K562 (cell line): Measurements from ENCODE around the gene UBE2E3. TPM values are rescaled to one million over a fixed set of nuclear protein-coding genes. Genes with fewer than 3 reads are reported as not detected.

Source experiments
- ATAC-seq: fragments of 200-7000 bp; cut with Tn5 transposase; 3 replicates; pipeline ENCODE4 v1.9.1; 2020; ENCODE audit warnings: moderate library complexity
- BruUV-seq: library from RNA; stranded (reverse); fragments of 400-500 nt; replicated peaks from 2 replicates; lab custom pipeline; 2021; lab: Mats Ljungman, UMichigan
- CTCF ChIA-PET: fragments of 300-600 bp; formaldehyde crosslinking; extraction: SDS; loops from one replicate; lab custom pipeline; 2021; ENCODE audit warnings: low intra/inter-chr PET ratio; lab: Yijun Ruan, JAX
- POLR2A ChIA-PET: fragments of 300-600, 350-650 bp; sonication (Branson Sonifier 250); formaldehyde crosslinking; extraction: SDS; loops from one replicate; lab custom pipeline; 2021; ENCODE audit warnings: antibody characterized with exemption, inconsistent platforms; lab: Yijun Ruan, JAX
- DNase-seq, 4 experiments: peaks; one replicate each; pipeline versions ENCODE4 v3.0.0 to v3.0.0-alpha.2; 2011 to 2018; ENCODE audit warnings: low spot score in 3 of 4, mixed read lengths in 3 of 4; ENCODE audit errors: extremely low read depth in 1 of 4
- FAIRE-seq: peaks from 2 replicates; lab custom pipeline; 2011; peaks lifted over from hg19 to GRCh38; lab: Jason Lieb, UNC
- H2AFZ ChIP-seq: 2 replicates; pipeline ENCODE4 v1.6.0; 2011; ENCODE audit warnings: low read depth, low read length, control low read depth, inconsistent platforms
- H3K27ac ChIP-seq: fragments of 200-600 bp; 3 replicates; pipeline ENCODE4 v1.8.0; 2011; ENCODE audit warnings: low read depth, mild to moderate bottlenecking, control low read depth, inconsistent platforms, low read length, moderate library complexity, mixed read lengths; ENCODE audit errors: extremely low read depth
- H3K27me3 ChIP-seq, 2 experiments: fragments of 300-600 bp in 1 of 2; 2 replicates in 1 of 2; 3 replicates in 1 of 2; pipeline versions ENCODE4 v1.6.0 to v1.8.0; 2011; ENCODE audit warnings: inconsistent platforms in 2 of 2, low read length in 2 of 2, mild to moderate bottlenecking in 1 of 2, mixed read lengths in 1 of 2, moderate library complexity in 1 of 2; ENCODE audit not compliant: control insufficient read depth in 2 of 2, insufficient read depth in 2 of 2
- H3K36me3 ChIP-seq: fragments of 300-600 bp; 3 replicates; pipeline ENCODE4 v1.8.0; 2011; ENCODE audit warnings: mild to moderate bottlenecking, low read length, inconsistent platforms; ENCODE audit not compliant: control insufficient read depth, insufficient read depth
- H3K4me1 ChIP-seq, 2 experiments: fragments of 200-600 bp in 1 of 2; replicated peaks in 1 of 2; 2 replicates in 1 of 2; 3 replicates in 1 of 2; pipeline versions ENCODE4 v1.5.1 to v1.8.0; 2011; ENCODE audit warnings: inconsistent platforms in 2 of 2, low read length in 2 of 2, mild to moderate bottlenecking in 1 of 2, mixed read lengths in 1 of 2, moderate library complexity in 1 of 2; ENCODE audit not compliant: control insufficient read depth in 2 of 2, insufficient read depth in 2 of 2
- H3K4me2 ChIP-seq: 2 replicates; pipeline ENCODE4 v1.6.1; 2011; ENCODE audit warnings: low read length, control low read depth, inconsistent platforms, mixed read lengths; ENCODE audit not compliant: insufficient read depth
- H3K4me3 ChIP-seq: fragments of 200-600 bp; sonication (generic), shearing (Covaris generic); 2 replicates; pipeline ENCODE4 v1.5.1; 2016; ENCODE audit warnings: control low read depth, inconsistent platforms
- H3K79me2 ChIP-seq: fragments of 200-600 bp; 3 replicates; pipeline ENCODE4 v1.8.0; 2011; ENCODE audit warnings: low read length, inconsistent platforms; ENCODE audit not compliant: control insufficient read depth, insufficient read depth
- H3K9ac ChIP-seq, 2 experiments: 2 replicates each; pipeline versions ENCODE4 v1.6.0 to v1.6.1; 2011; ENCODE audit warnings: low read depth in 2 of 2, low read length in 2 of 2, control low read depth in 1 of 2, inconsistent platforms in 1 of 2, mild to moderate bottlenecking in 1 of 2, mixed read lengths in 1 of 2; ENCODE audit not compliant: insufficient read depth in 1 of 2
- H3K9me1 ChIP-seq: one replicate; pipeline ENCODE4 v1.6.0; 2011; ENCODE audit warnings: inconsistent platforms, mild to moderate bottlenecking, low read length, moderate library complexity; ENCODE audit not compliant: control insufficient read depth, insufficient read depth
- H3K9me3 ChIP-seq: replicated peaks from 2 replicates; pipeline ENCODE4 v1.5.1; 2011; ENCODE audit warnings: low read depth, low read length, inconsistent platforms; ENCODE audit not compliant: control insufficient read depth, insufficient read depth
- H4K20me1 ChIP-seq: replicated peaks from 2 replicates; pipeline ENCODE4 v1.6.1; 2011; ENCODE audit warnings: low read length, inconsistent platforms, mixed read lengths; ENCODE audit not compliant: control insufficient read depth, insufficient read depth
- ARHGAP35 ChIP-seq: fragments of 450-650 bp; IDR thresholded peaks from 2 replicates; pipeline ENCODE4 v1.6.1; 2018; ENCODE audit not compliant: partially characterized antibody
- ELF1 ChIP-seq: fragments of 200-800 bp; sonication (Bioruptor generic); IDR thresholded peaks from 2 replicates; pipeline ENCODE4 v1.6.1; 2016; ENCODE audit warnings: missing genetic modification characterization, missing compliant biosample characterization
- ETV1 ChIP-seq: fragments of 450-650 bp; conservative IDR thresholded peaks from 2 replicates; pipeline ENCODE4 v1.6.1; 2016; ENCODE audit warnings: missing genetic modification characterization, control low read depth, low read depth, missing compliant biosample characterization
- HDAC2 ChIP-seq: fragments of 450-650 bp; IDR thresholded peaks from 2 replicates; pipeline ENCODE4 v1.6.1; 2016; ENCODE audit warnings: mild to moderate bottlenecking
- HDAC6 ChIP-seq: IDR thresholded peaks from 2 replicates; pipeline ENCODE4 v1.6.1; 2012; ENCODE audit warnings: low read depth, mild to moderate bottlenecking, control low read depth, inconsistent platforms, low read length, moderate library complexity
- HINFP ChIP-seq: fragments of 450-650 bp; conservative IDR thresholded peaks from 2 replicates; pipeline ENCODE4 v1.6.1; 2016; ENCODE audit warnings: missing genetic modification characterization, low read depth, mild to moderate bottlenecking, control low read depth, missing compliant biosample characterization
- MAFG ChIP-seq: fragments of 450-650 bp; conservative IDR thresholded peaks from 2 replicates; pipeline ENCODE4 v1.6.1; 2016; ENCODE audit warnings: missing genetic modification characterization, missing compliant biosample characterization
- OTX1 ChIP-seq: fragments of 450-650 bp; formaldehyde crosslinking; IDR thresholded peaks from 2 replicates; pipeline ENCODE4 v1.4.0; 2022; ENCODE audit warnings: mild to moderate bottlenecking
- RAD21 ChIP-seq, 2 experiments: fragments of 250-450 bp in 1 of 2; fragments of 450-650 bp in 1 of 2; sonication (Bioruptor Pico) in 1 of 2; formaldehyde crosslinking in 1 of 2; IDR thresholded peaks in 1 of 2; conservative IDR thresholded peaks in 1 of 2; 2 replicates each; pipeline versions ENCODE4 v1.4.0 to v1.8.0; 2020 to 2022; ENCODE audit warnings: mild to moderate bottlenecking in 2 of 2, moderate library complexity in 1 of 2
- REST ChIP-seq, 2 experiments: fragments of 450-650 bp; formaldehyde crosslinking in 1 of 2; IDR thresholded peaks; 2 replicates each; pipeline versions ENCODE4 v1.4.0 to v1.6.1; 2014 to 2020; ENCODE audit warnings: mild to moderate bottlenecking in 2 of 2, borderline replicate concordance in 1 of 2, low read depth in 1 of 2
- SUPT5H ChIP-seq: fragments of 450-650 bp; IDR thresholded peaks from 2 replicates; pipeline ENCODE4 v1.6.1; 2016
- WGBS: fragments of 100-300 bp; shearing (Covaris generic); methylation state at CpG from one replicate; pipeline ENCODE4 v1.1.6; 2016; ENCODE audit warnings: low coverage, mixed read lengths; ENCODE audit not compliant: insufficient coverage; ENCODE audit errors: missing lambda C conversion rate; 5-methylcytosine and 5-hydroxymethylcytosine counted together
- in situ Hi-C: fragments of 300-500 bp; cut with MboI; formaldehyde crosslinking; loops from 4 replicates; pipeline ENCODE4 v1.15.0; 2018; ENCODE audit warnings: inconsistent platforms, mixed read lengths
- intact Hi-C: fragments of 100-400 bp; cut with micrococcal nuclease; formaldehyde crosslinking; loops from 2 replicates; pipeline ENCODE4 v1.14.2; 2022
- polyA plus RNA-seq, 8 experiments: library from polyadenylated mRNA; depleted of rRNA in 4 of 8; stranded (reverse) in 5 of 8; unstranded in 3 of 8; fragments of >200 nt; fragmentation: Nextera tagmentation in 2 of 8; fragmentation: Illumina TruSeq in 1 of 8; extraction: Ambion mirVana in 2 of 8; extraction: Trizol in 1 of 8; gene quantifications; 2 replicates each; pipeline versions ENCODE4 v1.2.1 to v1.2.3, GENCODE V29; 2011 to 2014; ENCODE audit warnings: inconsistent platforms in 1 of 8, missing spikeins in 1 of 8
- total RNA-seq, 7 experiments: library from RNA; depleted of rRNA in 6 of 7; stranded (reverse); fragments of >200 nt in 6 of 7; fragmentation: Illumina TruSeq in 2 of 7; extraction: Trizol in 2 of 7; gene quantifications; 2 replicates each; pipeline versions ENCODE4 v1.2.1 to v1.2.3, GENCODE V29; 2011 to 2021; ENCODE audit warnings: low replicate concordance in 1 of 7

Gene UBE2E3
- total and polyA plus RNA-seq, 9 of the 15 experiments (the other 6 are each of a cell fraction or from before 2014, with no cell fraction given): 58.2 to 173 (median 78.0) TPM

GRCh38 chr2:181076658-181077057 lies 96.3 kb downstream of the UBE2E3 start (continued):
- TF ChIP-seq ARHGAP35: no peak
- TF ChIP-seq ETV1 (tag): no peak
- no peak for TF ChIP-seq SUPT5H
- TF ChIP-seq OTX1 (CRISPR knock-in tag): no peak
- no peak for TF ChIP-seq MAFG (tag)
- no peak for TF ChIP-seq ELF1

GRCh38 chr2:181077128-181077709 lies 96.8 kb downstream of the UBE2E3 start:
- no peaks in the 10 kb centered on the region for H3K4me1 ChIP-seq
- no peaks in the 10 kb centered on the region for H3K9me1 ChIP-seq
- FAIRE-seq: peak; percentile 91
- no peaks in the 10 kb centered on the region for H3K27me3 ChIP-seq
- H3K27ac ChIP-seq: no peak overlapping the region
- ChIA-PET CTCF (interaction anchor here (0.6 to 1.0 kb wide), 2 partner anchors 389 to 1572 kb away, joined by 3 read pairs; no protein-coding TSS in a partner anchor), POLR2A (no interaction called here)
- H3K79me2 ChIP-seq: no peaks in the 10 kb centered on the region
- DNase-seq: peak; percentile 27 to 67 (median 40)
- in situ Hi-C loops: no loop called here
- H3K4me3 ChIP-seq: no peak overlapping the region
- 19% methylated on average over 4 of the region's 4 CpGs for WGBS
- H3K9ac ChIP-seq: no peak overlapping the region
- intact Hi-C loops: loop anchor here (1.0 to 10.0 kb wide), 3 partner anchors 390 to 1568 kb away; no protein-coding TSS in a partner anchor
- no peaks in the 10 kb centered on the region for H4K20me1 ChIP-seq
- H3K4me2 ChIP-seq: no peak overlapping the region
- no peaks in the 10 kb centered on the region for H3K9me3 ChIP-seq
- H3K36me3 ChIP-seq: no peaks in the 10 kb centered on the region
- BruUV-seq: no TSS peak
- no peak overlapping the region for H2AFZ ChIP-seq
- peak; percentile 95 for ATAC-seq
- TF ChIP-seq HDAC6 (no peak), REST (IDR thresholded peaks at IDR 0.05; ENCODE audit: borderline replicate concordance) (peak; percentile 58; the same call in 1 of the 2 replicates), REST (CRISPR knock-in tag; IDR thresholded peaks at IDR 0.05; ENCODE audit: low read depth) (no peak), HDAC2 (no peak), HINFP (tag) (no peak), RAD21 (CRISPR knock-in tag; conservative IDR thresholded peaks at IDR 0.05 in 1 of 2, IDR thresholded peaks at IDR 0.05 in 1 of 2) (peak; percentile 61 to 75)
